DLD1 (cell line): ENCODE measurements around the gene TACO1.

Experiments used
- in situ Hi-C: cut with HindIII; loops from 2 replicates; pipeline ENCODE4 v1.10.0; 2017; ENCODE audit warnings: low sequenced_read_pairs

TACO1 gene

DNA sequence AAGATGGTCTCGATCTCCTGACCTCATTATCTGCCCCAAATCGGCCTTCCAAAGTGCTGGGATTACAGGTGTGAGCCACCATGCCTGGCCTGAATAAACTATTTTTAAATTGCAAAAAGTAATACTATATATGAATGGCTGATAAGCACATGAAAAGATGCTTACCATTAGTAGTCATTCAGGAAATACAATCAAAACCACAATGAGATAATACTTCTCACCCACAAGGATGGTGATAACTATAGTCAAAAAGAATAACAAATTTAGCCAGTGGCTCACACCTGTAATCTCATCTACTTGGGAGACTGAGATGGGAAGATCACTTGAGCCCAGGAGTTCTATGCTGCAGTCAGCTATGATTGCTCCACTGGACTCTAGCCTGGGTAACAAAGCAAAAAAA lies 2.4 kb upstream of the TACO1 start:
- in situ Hi-C loops, result no loop called here

DNA sequence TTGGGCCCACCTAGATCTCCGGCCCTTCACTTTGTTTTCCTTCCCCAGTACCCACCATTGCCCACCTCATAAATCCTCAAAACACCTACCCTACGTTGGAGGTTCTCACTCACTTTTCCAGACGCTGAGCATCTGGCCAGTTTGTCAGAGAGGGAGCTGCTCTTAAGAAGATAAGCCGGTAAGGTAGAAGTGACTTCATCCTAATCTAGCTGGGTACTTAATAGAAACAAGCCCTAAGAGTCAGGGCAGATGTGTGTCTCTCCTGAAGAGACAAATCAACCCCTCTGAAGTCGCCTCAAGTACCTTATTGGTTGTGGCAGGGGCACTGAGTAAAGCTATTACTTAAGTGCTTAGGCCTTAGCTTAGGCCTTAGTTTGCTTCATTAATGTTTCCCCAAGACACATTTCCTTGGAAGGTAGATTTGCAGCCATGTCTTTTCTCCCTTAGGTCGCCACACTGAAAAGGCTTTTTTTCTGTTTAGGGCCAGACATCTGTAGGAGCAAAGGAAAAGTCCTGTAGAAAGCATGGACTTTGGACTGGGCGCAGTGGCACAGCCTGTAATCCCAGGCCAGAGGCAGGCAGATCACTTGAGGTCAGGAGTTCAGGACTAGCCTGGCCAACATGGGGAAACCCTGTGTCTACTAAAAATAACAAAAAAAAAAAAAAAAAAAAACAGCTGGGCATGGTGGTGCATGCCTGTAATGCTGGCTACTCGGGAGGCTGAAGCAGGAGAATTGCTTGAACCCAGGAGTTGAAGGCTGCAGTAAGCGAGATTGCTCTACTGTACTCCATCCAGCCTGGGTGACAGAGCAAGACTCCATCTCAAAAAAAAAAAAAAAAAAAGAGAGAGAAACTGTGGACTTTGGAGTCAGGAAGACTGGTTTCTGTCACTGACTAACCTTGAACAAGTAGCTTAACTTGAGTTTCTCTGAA lies 1.0 kb downstream of the TACO1 start:
- in situ Hi-C loops, result no loop called here

DNA sequence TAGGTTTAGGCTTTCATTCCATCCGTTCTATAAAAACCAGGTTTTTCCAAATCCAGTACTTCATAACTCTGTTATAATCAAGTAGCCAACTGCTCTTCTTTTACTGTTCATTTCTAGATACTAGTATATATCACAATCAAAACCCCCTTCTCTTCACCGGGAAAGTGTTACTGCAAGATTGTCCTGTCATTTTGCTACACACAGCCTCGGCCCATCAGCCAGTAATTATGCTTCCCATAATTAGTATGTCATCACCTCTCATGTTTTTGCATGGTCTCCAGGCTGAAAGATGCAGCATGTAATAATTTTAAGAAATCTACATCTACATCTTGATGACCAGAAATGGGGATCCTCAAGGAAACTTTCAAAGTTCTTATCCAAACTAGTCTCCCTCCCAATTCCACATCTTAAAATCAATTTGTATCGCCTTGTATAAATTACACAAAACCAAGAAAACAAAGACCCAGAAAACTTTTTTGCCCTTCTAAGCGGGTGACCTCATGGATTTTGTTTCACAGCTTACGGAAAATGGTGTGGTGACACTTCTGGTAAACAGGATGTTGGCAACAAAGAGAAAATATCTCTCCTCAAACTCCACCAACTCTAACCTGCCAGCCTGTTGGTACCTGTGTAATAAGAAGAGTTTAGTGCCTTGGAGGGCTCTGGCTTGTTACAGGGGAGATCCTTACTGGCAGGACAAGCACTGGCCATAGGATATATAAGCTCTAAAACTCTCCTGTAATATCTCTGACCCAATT lies 9.3 kb downstream of the TACO1 start:
- in situ Hi-C loops, result no loop called here

DNA sequence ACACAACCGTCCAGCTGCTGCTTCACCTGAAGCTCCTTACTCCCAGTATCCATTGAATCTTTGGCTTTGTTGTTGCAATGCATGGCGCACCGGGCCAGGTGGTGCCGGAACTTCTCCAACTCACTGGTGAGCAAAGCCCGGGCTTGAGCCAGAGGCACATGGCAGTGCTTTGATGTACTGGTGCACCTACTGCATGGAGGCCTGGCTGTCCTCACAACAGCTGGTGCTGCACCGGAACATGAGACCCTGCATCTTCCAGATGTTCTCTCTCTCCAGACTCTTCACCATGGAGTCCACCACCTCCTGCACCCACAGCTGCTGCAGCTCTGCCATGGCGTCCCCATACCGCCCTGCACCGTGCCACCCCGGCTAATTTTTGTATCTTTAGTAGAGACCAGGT lies 10.2 kb downstream of the TACO1 start:
- in situ Hi-C loops, result no loop called here

DNA sequence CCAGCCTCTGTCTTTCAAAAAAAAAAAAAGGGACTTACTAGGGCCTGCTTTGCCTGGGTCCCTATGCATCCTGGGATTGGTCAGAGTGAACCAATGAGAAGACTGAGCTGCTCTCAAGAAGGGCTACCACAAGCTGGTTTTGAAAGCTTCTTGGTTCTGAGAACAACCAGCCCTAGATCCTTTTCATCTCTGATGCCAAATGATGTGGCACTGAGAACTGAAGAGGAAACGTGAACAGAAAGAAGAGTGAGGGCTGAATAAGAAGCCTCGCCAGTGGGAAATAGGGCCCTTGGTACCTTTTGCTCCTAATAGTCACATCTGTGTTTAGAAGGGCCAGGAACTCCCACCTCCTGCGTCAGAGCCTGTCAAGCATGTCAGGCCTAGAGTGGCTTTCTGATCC lies 10.7 kb downstream of the TACO1 start:
- in situ Hi-C loops, result no loop called here

DNA sequence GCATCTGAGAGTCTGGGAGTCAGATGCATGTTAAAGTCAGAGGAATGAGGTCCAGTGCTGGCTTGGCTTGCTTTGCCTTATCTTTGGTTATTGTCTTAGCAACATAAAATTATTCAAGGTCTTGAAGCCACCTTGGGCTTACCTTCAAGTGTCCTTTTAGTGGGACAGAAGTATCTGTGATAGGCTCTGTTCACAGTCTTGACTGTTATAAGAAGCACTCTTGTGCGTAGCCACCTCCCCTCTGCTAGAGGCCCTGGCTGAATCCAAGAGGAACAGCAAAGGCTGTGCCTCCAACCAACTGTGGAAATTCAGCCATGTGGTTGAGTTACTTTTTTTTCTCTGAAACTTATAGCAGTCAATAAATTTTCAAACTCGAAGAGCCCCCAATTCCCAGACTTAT lies 13.0 kb downstream of the TACO1 start:
- in situ Hi-C loops, result no loop called here

DNA sequence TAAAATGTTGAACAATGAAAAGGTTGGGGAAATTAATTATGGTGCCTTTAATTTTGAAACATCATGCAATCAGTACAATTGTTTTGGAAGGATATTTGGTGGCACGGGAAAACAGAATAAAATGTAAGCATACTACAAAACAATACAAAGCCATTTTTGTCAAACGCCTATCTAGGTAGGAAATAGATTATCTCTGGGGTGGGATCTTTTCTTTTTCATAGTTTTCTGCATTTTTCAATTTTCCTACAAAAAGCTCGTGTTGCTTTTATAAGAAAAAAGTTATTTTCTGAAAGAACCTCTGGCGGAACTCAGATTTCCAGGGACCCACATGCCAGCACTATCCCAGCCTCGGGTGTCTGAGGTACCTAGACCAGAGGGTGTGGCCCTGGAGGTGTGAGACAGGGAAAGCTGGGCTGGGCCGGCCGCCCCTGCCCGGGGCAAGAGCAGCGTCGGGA lies 20.6 kb downstream of the TACO1 start:
- in situ Hi-C loops, result loop anchor here (5.0 kb wide), 1 partner anchor 79 kb away; no protein-coding TSS in a partner anchor

DNA sequence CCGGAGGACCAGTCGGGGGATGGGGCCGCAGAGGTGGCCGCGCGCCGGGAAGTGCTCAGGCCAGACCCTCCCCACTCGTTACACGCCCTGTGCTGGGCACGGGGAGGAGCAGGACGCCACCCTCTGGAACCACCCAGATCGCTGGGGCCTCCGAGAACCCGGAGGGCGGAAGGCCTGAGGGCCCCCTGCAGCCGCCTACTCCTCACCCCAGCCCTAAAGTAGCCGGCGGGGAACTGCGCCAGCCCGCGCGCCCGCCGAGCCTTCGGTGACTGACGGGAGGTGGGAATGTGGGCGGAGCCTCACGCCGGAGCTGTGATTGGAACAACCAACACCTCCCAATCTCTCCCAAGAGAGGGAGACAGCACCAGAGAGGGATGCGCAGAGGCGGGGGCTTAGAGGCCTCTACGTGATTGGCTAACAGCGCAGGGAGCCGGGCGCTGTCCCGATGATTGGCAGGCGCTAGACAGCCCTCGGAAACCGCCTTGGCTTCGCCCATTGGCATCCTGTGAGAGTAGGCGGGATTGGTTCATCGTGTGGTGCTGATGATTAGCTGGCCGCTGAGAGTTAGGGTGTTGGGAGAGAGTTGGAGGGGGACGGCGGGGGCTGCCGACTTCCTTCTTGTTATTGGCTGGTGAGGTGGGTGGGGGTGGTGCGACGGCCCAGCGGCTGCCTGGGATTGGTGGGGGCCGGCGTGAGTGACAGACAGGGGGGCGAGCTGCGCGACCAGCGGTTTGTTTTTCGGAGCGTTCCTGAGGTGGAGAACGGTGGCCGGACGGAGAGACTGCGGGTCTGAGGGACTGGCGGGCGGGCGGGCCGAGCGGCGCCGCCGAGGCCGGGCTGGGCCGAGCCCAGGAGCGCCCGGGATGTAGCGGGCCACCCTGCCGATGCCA lies 21.2 kb downstream of the TACO1 start, which contains the start of gene MAP3K3:
Gene MAP3K3, plus strand, starts transcription at position 734 of the 890 bp plus-strand sequence. CDS start 343 bp downstream, outside the sequence.
- in situ Hi-C loops, result loop anchor here (5.0 kb wide), 1 partner anchor 80 kb away; no protein-coding TSS in a partner anchor

DNA sequence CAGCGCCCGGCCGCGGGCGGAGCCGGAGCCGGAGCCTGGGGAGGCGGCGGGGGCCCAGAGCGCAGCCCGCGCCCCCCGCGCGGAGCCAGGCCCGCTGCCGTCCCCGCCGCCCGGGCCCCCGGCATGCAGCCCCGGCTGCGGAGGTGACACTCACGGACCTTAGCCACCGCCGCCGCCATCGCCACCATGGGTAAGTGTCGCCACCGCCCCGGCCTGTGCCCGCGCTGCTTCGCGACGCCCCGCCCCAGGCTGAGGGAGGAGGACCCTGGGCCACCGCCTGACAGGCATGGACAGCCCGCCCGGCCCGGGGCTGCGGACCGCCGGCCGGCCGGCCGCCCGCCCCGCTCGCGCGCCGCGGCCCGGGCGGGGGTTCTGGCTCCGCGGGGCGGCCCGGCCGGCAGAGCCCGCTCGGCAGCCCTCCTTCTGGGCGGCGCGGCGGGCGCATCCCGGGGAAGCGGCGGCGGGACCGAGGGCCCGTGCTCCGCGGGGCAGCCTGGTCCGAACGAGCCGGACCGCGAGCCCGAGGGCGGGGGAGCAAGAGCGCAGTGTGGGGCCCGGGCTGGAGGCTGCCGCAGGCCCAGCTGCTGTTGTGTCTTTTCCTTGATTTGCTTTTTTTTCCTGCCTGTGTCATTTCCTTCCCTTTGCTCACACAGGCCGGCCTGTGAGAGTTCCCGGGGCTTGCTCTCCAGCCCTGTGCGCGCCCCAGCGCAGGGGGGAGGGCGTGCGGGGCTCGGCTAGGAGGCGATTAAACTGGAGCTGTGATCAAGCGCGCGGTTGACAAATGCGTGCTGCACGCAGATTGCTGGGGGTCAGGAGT lies 22.1 kb downstream of the TACO1 start:
- in situ Hi-C loops, result loop anchor here (5.0 kb wide), 1 partner anchor 80 kb away; no protein-coding TSS in a partner anchor

DNA sequence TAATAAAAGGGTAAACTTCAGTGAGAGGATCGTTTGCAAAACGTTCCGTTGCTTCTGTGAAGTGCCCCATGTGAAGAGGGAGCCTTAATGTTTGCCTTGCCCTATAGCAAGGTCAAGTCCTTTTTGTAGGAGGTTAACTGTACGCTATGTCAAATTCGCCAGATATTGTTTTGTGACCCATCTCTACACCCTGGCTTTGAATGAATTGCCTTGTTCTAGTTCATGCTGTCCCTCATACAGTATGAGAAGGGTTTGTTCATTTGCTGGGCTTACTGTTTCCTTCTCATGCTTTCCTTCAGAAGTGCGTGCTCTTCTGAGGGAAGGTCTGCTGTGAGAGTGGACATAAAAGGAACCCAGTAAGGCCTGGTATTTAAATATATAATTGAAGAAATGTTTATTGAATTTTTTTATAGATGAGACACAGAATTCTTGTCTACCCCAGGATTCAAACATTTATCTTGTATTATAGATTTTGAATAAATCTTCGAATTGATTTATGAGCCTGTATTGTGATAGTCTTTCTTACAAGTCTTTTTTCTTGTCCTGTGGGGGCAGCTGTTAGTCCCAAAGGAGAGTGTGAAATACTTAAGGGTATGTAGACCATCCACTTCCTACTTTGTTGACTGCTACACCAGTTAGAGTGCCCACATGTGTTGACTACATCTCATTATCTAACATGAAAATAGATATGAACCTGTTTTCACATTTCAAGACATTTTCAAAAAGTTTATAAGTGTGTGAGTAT lies 23.3 kb downstream of the TACO1 start:
- in situ Hi-C loops, result loop anchor here (5.0 kb wide), 1 partner anchor 82 kb away; no protein-coding TSS in a partner anchor

DNA sequence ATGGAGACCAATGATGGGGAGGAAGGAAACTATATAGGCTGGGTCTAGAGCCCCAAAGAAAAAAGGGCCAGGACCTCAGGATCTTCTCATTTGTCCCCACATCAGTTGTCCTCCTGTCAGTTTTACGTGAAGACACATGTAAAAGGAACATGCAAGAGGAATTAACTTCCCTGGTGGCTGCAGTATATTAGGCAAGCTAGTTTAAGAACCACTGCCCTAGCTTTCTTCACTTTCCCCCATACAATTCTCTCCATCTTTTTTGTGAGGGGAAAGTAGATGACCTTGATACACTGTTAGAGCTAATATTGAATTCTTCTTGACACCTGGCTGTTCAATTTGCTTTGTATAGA lies 23.8 kb downstream of the TACO1 start:
- in situ Hi-C loops, result loop anchor here (5.0 kb wide), 1 partner anchor 82 kb away; no protein-coding TSS in a partner anchor

DNA sequence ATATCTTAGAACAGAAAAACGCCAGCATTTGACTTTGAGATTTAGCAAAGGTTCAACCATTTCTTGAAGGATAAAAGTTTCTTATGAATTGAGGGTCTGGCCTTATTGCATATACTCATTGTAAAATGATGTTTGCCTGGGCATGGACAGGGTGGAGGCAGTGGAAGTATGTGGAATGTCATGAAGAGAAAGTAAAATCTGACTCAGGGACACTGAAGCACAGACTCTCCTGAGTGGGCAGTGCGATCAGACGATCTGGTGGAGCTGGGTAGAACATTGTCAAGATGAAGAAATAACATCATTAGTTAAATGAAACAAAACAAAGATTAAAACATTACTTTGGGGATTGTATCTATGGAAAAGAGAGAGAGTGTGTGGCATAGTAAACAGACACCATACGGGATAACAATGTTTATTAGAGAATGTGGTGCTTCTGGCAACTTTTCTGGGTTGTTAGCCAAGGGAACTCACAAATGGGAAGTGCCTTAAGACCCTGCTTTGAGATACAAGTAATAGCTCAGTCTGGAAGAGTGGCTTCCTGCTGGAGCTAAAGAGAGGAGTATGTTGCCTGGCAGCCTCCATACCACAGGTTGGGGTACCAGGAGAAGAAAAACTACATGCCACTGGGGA lies 26.0 kb downstream of the TACO1 start:
- in situ Hi-C loops, result no loop called here

DNA sequence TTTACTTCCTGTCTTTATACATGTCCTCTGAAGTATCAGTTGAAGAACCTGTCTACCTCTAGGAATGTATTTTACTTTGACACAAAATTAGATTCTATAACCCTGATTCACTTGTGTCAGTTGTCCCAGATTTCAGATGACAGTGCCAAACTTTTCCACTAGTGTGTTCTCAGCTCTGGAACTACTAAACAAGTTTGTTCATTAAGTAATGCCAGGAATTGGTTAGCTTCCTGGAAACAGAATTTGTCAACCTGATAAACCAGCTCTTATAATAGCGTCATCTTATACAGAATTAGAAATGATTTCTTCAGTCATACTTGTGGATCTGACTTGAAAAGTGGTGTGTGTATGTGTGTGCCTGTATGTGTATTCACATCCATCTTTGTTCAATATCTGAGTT lies 28.9 kb downstream of the TACO1 start:
- in situ Hi-C loops, result no loop called here

DNA sequence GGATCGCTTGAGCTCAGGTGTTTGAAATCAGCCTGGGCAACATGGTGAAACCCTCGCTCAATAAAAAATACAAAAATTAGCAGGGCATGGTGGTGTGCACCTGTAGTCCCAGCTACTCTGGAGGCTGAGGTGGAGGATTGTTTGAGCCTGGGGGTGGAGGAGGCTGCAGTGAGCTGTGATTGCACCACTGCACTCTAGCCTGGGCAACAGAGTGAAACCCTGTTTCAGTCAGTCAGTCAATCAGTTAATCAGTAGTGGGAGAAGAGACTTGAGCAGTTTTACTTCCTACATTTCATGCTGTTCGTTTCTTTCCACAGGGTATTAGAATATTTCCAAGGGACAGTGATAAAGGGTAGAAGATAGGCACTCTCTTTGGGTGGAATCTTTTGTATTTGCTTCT lies 30.4 kb downstream of the TACO1 start:
- in situ Hi-C loops, result no loop called here

DNA sequence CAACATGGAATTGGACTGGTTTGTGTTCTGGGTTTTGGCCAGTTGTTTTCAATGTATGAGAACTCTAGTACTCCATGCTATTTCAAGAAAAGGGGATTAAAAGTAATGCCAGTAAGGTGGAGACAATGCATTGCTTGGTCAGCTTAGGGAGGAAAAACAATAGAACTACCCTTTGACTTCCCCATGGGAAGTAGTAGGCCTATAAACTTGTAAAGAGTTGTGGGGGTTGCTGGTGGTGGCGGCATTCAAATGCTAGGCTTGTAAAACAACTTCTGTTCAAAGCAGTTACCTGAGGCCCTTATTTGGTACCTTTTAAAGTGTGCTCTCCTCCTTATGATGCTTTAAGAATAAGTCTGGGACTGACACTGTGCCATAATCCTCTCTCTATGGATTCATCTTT lies 30.9 kb downstream of the TACO1 start:
- in situ Hi-C loops, result no loop called here

DNA sequence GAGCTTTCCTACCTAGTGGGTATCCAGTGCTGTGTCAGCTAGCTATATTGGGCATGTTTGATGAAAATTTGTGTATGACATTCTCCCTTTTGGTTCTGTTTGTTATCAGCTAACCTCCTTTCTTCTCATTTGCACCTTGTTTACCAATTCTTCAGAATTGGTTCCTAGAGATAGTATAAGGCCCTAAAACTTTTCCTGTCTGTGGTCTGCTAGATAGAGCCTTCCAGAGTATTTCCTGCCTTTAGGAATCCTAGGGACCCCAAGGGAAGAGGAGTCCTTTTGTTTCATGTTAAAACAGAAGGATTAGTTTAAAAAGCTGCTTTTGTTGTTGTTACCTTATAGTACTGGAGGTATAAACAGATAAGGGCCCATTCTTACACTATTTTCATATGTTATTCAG lies 33.0 kb downstream of the TACO1 start:
- in situ Hi-C loops, result no loop called here

DNA sequence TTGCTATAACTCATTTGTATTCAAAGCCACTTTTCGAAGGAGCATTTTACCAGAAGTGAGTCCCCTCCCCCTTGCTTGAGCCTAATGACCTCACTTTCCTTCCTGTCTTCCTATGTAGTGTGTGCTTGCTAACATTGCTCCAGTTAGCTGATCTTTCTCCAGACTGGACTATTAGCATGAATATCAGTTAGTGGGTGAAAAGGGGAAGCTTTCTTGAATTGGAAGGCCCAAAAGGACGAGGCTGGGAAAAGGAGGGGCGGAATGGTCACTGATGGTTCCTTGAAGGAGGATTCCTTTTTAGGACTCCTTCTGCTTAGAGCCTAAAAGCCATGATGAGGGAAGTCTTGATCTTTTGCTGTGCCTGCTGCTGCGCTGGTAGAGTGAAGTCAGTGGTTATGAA lies 33.5 kb downstream of the TACO1 start:
- in situ Hi-C loops, result no loop called here

DNA sequence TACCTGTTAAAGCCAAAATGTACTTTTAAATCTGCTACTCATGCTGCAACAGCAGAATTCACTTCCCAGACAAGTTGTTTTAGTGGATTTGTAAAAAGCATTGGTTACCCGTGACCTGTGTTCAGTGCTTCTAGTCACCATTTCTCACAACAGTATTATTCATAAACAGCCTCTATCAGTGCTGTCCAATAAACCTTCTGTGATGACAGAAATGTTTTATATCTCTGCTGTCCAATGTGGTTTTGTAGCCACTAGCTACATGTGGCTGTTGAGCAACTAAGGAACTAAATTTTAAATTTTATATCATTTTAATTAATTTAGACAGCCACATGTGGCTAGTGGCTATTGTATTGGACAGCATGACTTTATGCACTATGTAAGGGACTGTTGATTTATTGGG lies 34.1 kb downstream of the TACO1 start:
- in situ Hi-C loops, result no loop called here

DNA sequence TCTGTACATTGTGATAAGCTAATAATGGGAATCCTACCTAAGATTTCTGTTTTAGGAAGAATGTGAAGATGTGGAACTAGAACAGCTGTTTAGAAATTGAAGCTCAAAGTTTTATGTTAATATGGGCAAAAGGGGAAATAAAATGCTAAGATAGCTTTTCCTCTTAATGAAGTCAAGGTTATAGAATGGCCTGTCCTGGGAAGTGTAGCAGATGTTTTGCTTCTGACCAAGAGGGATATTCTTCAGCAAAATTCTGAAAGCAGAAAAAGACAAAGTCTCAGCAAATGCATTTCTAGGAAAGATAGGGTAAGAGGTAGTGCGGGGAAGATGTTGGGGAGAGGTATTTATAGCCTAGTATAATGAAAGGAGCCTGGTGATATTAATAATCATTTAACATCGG lies 34.6 kb downstream of the TACO1 start:
- in situ Hi-C loops, result no loop called here
